AG08395 (cell line): ENCODE measurements around the gene UPK3A.
"Not testable (repeated sequence)": the region's sequence is repeated elsewhere in the genome, so short reads cannot be mapped to it uniquely, and the experiment has no call there.

Experiments
- DNase-seq: peaks from one replicate; pipeline ENCODE4 v3.0.0; 2012; ENCODE audit warnings: mixed read lengths, low spot score

UPK3A gene

GRCh38 chr22:45309422-45310227 lies 24.9 kb downstream of the UPK3A start, which contains the start of gene FAM118A:
TSS of gene FAM118A (plus strand) at chr22:45309934. CDS start at chr22:45322380, 12,446 bp downstream.
- DNase-seq: peak; percentile 98

DNA sequence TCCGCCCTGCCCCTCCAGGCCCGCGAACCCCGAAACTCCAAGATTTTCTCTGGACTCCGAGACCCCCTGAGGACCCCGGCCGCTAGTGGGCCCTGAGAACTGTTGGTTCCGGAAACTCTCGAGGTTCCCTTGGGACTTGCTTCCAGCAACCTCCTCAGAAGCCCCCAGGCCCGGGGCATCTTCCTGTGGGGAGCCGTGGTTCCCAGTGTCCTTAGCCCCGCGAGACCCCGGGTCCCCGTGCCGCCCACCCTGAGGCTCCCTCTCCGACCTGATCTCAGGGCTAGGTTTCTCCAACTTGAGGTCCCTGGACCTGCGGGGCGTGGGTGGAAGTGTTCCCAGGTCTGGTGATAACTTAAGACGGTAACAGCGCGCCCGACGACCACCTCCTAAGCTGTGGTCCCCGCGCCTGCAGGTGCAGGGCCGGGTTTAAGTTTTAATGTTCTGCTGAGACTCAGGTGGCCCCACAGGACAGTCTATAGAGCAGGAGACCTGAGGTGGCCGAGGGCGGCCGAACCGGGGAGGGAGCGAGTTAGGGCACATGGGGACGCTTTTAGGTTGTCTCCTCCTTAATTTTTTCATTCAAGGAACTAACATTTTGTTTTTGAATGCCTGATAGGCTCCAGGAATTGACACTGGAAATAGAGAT lies 25.7 kb downstream of the UPK3A start:
- no peak for DNase-seq

GRCh38 chr22:45310977-45311531 lies 26.3 kb downstream of the UPK3A start:
- DNase-seq: no peak

- no peak for DNase-seq
These were observed 27.7 kb downstream of the UPK3A start for GRCh38 chr22:45312415-45312814.

- no peak for DNase-seq
These were observed 28.1 kb downstream of the UPK3A start for GRCh38 chr22:45312856-45313255.

GRCh38 chr22:45314054-45314721 lies 29.4 kb downstream of the UPK3A start:
- DNase-seq: no peak

- DNase-seq: no peak
These were observed 30.0 kb downstream of the UPK3A start for GRCh38 chr22:45314786-45315185.

GRCh38 chr22:45316796-45317526 lies 32.2 kb downstream of the UPK3A start:
- DNase-seq: no peak

- DNase-seq: peak; percentile 54
These were observed 32.9 kb downstream of the UPK3A start for GRCh38 chr22:45317551-45318167.

- peak; percentile 90 for DNase-seq
These were observed 33.4 kb downstream of the UPK3A start for GRCh38 chr22:45318168-45318557.

GRCh38 chr22:45318558-45319323 lies 34.0 kb downstream of the UPK3A start:
- peak; percentile 35 for DNase-seq

- peak; percentile 48 for DNase-seq
These were observed 34.6 kb downstream of the UPK3A start for GRCh38 chr22:45319324-45319685.

DNA sequence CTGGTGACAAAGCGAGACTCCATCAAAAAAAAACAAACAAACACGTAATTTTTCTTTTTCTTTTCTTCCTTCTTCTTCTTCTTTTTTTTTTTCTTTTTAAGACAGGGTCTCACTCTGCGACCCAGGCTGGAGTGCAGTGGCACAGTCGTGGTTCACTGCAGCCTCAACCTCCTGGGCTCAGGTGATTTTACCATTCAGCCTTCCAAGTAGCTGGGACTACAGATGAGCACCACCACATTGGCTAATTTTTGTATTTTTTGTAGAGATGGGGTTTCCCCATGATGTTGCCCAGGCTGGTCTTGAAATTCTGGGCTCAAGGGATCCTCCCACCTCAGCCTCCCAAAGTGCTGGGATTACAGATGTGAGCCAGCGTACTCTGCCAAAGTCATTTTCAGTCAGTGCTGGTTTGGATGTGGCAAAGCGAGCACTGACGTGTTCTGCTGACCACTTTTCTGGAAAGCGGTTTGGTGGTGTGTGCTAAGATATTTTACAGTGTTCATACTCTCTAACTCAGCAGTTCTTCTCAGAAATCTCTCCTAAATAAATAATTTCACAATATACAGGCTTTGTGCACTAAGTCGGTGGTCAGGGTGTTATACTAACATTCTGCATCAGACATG lies 35.7 kb downstream of the UPK3A start:
- peak; percentile 67 for DNase-seq

DNA sequence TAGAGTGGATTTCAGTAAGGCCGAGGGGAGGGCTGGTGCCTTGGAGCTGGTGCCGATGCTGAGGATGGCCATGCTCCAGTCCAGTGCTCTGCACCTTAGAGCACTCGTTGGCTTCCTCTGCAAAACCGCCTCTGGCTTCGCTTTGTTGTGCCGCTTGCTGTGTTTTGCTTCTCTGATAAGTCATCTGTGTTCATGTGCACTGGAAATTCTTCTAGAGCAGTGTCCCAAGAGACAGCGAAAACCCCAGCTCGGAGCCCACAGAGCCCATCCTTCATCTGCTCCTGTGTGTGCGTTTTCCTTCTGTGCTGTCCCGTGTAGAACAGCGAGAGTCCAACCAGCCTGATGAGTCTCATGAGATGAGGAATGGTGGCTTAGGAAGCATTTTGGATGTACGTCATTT lies 37.1 kb downstream of the UPK3A start:
- no peak for DNase-seq

GRCh38 chr22:45322873-45323525 lies 38.2 kb downstream of the UPK3A start:
- DNase-seq: no peak

DNA sequence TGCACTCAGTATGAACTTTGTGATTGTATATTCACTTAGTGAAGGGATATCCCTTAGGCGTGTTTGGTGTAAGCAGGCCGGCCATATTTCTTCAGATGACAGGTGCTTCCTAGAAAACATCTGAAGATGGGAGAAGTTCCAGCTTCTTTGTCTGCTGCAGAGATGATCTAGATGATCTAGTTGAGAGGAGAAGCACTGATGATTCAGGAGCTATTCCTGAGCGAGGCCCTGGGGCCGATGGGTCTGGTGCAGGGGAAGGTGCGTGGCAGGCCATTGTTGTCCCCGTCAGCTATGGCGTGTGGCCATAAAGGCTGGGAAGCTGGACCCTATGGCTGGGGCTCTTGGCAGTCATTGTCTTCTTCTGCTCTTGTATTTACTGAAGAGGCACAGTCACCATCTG lies 38.9 kb downstream of the UPK3A start:
- DNase-seq: no peak

GRCh38 chr22:45324311-45324711 lies 39.6 kb downstream of the UPK3A start:
- no peak for DNase-seq

DNA sequence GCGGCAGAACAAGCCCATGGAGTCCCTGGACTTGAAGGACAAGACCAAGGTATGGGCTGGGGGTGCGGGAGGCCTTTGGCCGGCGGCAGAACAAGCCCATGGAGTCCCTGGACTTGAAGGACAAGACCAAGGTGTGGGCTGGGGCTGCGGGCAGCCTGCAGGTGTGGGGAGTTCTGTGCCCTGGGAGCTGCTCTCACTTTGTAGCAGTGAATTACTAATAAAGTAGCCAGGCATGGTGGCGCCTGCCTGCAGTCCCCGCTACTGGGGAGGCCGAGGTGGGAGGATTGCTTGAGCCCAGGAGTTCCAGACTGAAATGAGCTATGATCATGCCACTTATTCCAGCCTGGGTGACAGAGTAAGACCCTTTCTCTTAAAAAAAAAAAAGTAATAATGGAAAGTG lies 43.5 kb downstream of the UPK3A start:
- not testable (repeated sequence) for DNase-seq

- DNase-seq: no peak
These were observed 44.2 kb downstream of the UPK3A start for GRCh38 chr22:45328822-45329529.
